Astrocyte (in vitro differentiated cells and primary cell): Measurements from ENCODE around the gene SCRN2. TPM values are rescaled to one million over a fixed set of nuclear protein-coding genes. Genes with fewer than 3 reads are reported as not detected.

ENCODE experiments used
- DNase-seq: peaks from one replicate; pipeline ENCODE4 v3.0.0-alpha.2; 2010; ENCODE audit warnings: low read depth
- FAIRE-seq: peaks from 2 replicates; lab custom pipeline; 2011; peaks lifted over from hg19 to GRCh38; lab: Jason Lieb, UNC
- H2AFZ ChIP-seq: 2 replicates; pipeline ENCODE4 v1.6.0; 2012; ENCODE audit warnings: low read depth, low read length, inconsistent platforms
- H3K27ac ChIP-seq: 2 replicates; pipeline ENCODE4 v1.5.1; 2011; ENCODE audit warnings: low read depth, low read length, inconsistent platforms
- H3K27me3 ChIP-seq: 2 replicates; pipeline ENCODE4 v1.6.0; 2011; ENCODE audit warnings: low read length, inconsistent platforms; ENCODE audit not compliant: insufficient read depth
- H3K36me3 ChIP-seq: 2 replicates; pipeline ENCODE4 v1.5.1; 2011; ENCODE audit warnings: low read length, inconsistent platforms; ENCODE audit not compliant: insufficient read depth
- H3K4me1 ChIP-seq: 2 replicates; pipeline ENCODE4 v1.5.1; 2011; ENCODE audit warnings: low read length, inconsistent platforms; ENCODE audit not compliant: insufficient read depth
- H3K4me2 ChIP-seq: 2 replicates; pipeline ENCODE4 v1.6.0; 2012; ENCODE audit warnings: low read length, inconsistent platforms
- H3K4me3 ChIP-seq: 2 replicates; pipeline ENCODE4 v1.5.1; 2011; ENCODE audit warnings: low read depth, mild to moderate bottlenecking, low read length, inconsistent platforms; ENCODE audit not compliant: insufficient read depth
- H3K79me2 ChIP-seq: 2 replicates; pipeline ENCODE4 v1.6.0; 2012; ENCODE audit warnings: mild to moderate bottlenecking, low read length, inconsistent platforms; ENCODE audit not compliant: insufficient read depth
- H3K9ac ChIP-seq: 2 replicates; pipeline ENCODE4 v1.6.0; 2012; ENCODE audit warnings: mild to moderate bottlenecking, low read length, inconsistent platforms
- H3K9me3 ChIP-seq: 2 replicates; pipeline ENCODE4 v1.5.1; 2012; ENCODE audit warnings: low read depth, mild to moderate bottlenecking, low read length, inconsistent platforms; ENCODE audit not compliant: insufficient read depth
- H4K20me1 ChIP-seq: 2 replicates; pipeline ENCODE4 v1.6.0; 2012; ENCODE audit warnings: low read length, inconsistent platforms; ENCODE audit not compliant: insufficient read depth
- H3K27ac Mint-ChIP-seq: one replicate; pipeline ENCODE4 v1.8.0; 2021; ENCODE audit warnings: mild to moderate bottlenecking, mixed read lengths; ENCODE audit not compliant: unreplicated experiment
- H3K27me3 Mint-ChIP-seq: one replicate; pipeline ENCODE4 v1.8.0; 2021; ENCODE audit warnings: low read depth, mixed read lengths; ENCODE audit not compliant: unreplicated experiment
- H3K36me3 Mint-ChIP-seq: one replicate; pipeline ENCODE4 v1.8.0; 2021; ENCODE audit warnings: low read depth, mixed read lengths; ENCODE audit not compliant: unreplicated experiment
- H3K4me1 Mint-ChIP-seq: one replicate; pipeline ENCODE4 v1.8.0; 2021; ENCODE audit warnings: low read depth, mixed read lengths; ENCODE audit not compliant: unreplicated experiment
- H3K4me3 Mint-ChIP-seq: one replicate; pipeline ENCODE4 v1.8.0; 2021; ENCODE audit warnings: mild to moderate bottlenecking, moderate library complexity, mixed read lengths; ENCODE audit not compliant: unreplicated experiment
- H3K9me3 Mint-ChIP-seq: one replicate; pipeline ENCODE4 v1.8.0; 2021; ENCODE audit warnings: mild to moderate bottlenecking, mixed read lengths; ENCODE audit not compliant: unreplicated experiment
- EZH2 ChIP-seq: IDR thresholded peaks from 2 replicates; pipeline ENCODE4 v1.6.1; 2012; ENCODE audit warnings: mild to moderate bottlenecking, low read length, inconsistent platforms; ENCODE audit not compliant: insufficient read depth
- total RNA-seq: library from RNA; stranded (reverse); gene quantifications from 2 replicates; pipeline ENCODE4 v1.2.1, GENCODE V29; 2021
- TF ChIP-seq, protein P1 (sequence below): IDR thresholded peaks from 2 replicates; pipeline ENCODE4 v1.5.1; 2011; ENCODE audit warnings: low read depth, mild to moderate bottlenecking, inconsistent platforms, low read length, moderate library complexity; ENCODE audit not compliant: insufficient read depth

Gene SCRN2
- total RNA-seq, 1 donor from 2014 or later, result 17.5 TPM

DNA sequence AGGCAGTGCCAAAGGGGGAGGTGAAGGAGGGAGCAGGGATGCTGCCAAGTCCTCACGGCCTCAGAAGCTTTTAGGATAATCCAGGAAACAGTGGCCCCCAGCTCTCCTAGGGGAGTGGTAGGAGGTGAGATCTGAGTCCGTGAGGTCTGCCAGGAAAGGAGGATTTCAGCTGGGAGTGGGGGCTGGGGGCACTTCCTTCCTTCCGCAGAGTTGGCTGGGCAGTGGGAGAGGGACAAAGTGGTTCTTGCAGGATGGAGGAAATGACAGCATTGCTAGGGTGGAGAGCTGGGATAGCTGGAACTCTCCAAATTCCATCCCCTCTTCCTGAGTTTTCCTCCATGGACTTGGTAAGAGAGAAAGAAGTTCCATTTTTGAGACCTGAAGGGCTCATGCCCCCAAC is 14.7 kb upstream of the SCRN2 start:
- Histone ChIP-seq H3K36me3 (no peaks in the 10 kb centered on the region), H3K4me1 (peaks cover 15% of the 10 kb centered on the region), H2AFZ (no peak overlapping the region), H3K9ac (no peak overlapping the region), H3K4me3 (no peak overlapping the region), H3K4me2 (peak overlapping the region; percentile 2), H3K27ac (no peak overlapping the region), H3K9me3 (no peaks in the 10 kb centered on the region), H4K20me1 (no peaks in the 10 kb centered on the region), H3K27me3 (peaks cover 50% of the 10 kb centered on the region), H3K79me2 (no peaks in the 10 kb centered on the region)
- no peaks in the 10 kb centered on the region for H3K9me3 Mint-ChIP-seq
- peaks cover 55% of the 10 kb centered on the region for H3K27me3 Mint-ChIP-seq
- FAIRE-seq (no peak), DNase-seq (no peak)
- peaks cover 3% of the 10 kb centered on the region for H3K36me3 Mint-ChIP-seq
- TF ChIP-seq EZH2, result no peak
- TF ChIP-seq, protein P1, sequence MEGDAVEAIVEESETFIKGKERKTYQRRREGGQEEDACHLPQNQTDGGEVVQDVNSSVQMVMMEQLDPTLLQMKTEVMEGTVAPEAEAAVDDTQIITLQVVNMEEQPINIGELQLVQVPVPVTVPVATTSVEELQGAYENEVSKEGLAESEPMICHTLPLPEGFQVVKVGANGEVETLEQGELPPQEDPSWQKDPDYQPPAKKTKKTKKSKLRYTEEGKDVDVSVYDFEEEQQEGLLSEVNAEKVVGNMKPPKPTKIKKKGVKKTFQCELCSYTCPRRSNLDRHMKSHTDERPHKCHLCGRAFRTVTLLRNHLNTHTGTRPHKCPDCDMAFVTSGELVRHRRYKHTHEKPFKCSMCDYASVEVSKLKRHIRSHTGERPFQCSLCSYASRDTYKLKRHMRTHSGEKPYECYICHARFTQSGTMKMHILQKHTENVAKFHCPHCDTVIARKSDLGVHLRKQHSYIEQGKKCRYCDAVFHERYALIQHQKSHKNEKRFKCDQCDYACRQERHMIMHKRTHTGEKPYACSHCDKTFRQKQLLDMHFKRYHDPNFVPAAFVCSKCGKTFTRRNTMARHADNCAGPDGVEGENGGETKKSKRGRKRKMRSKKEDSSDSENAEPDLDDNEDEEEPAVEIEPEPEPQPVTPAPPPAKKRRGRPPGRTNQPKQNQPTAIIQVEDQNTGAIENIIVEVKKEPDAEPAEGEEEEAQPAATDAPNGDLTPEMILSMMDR, result no peak
- H3K4me3 Mint-ChIP-seq, result no peak overlapping the region
- peaks cover 10% of the 10 kb centered on the region for H3K4me1 Mint-ChIP-seq
- H3K27ac Mint-ChIP-seq, result no peak overlapping the region

DNA sequence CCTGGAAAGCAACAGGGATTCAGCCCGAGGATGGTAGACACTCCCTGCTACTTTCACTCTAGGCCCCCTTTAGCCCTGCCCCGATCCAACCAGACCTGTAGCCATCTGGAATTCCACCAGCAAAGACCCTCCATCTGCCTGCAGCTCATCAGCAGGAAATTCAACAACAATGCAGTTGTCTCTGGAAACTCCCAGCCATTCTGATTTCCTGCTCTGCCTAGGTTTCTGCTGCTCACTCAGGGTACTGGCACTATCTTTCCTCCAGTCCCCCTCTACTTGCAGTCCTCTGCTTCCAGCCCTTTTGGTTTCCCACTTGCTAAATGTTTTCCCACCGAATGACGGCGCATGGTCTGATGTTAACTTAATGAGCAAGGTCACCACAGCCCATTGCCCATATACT is 12.5 kb upstream of the SCRN2 start:
- DNase-seq (no peak), FAIRE-seq (no peak)
- H3K36me3 Mint-ChIP-seq, result peaks cover 3% of the 10 kb centered on the region
- Histone ChIP-seq H3K27me3 (peaks cover 64% of the 10 kb centered on the region), H3K79me2 (no peaks in the 10 kb centered on the region), H3K9ac (no peak overlapping the region), H4K20me1 (no peaks in the 10 kb centered on the region), H3K4me3 (no peak overlapping the region), H2AFZ (no peak overlapping the region), H3K4me1 (peaks cover 18% of the 10 kb centered on the region), H3K36me3 (no peaks in the 10 kb centered on the region), H3K9me3 (no peaks in the 10 kb centered on the region), H3K4me2 (no peak overlapping the region), H3K27ac (no peak overlapping the region)
- H3K4me1 Mint-ChIP-seq, result peaks cover 10% of the 10 kb centered on the region
- no peak overlapping the region for H3K4me3 Mint-ChIP-seq
- no peak for TF ChIP-seq EZH2
- TF ChIP-seq, protein P1, result no peak
- no peak overlapping the region for H3K27ac Mint-ChIP-seq
- no peaks in the 10 kb centered on the region for H3K9me3 Mint-ChIP-seq
- peaks cover 65% of the 10 kb centered on the region for H3K27me3 Mint-ChIP-seq

DNA sequence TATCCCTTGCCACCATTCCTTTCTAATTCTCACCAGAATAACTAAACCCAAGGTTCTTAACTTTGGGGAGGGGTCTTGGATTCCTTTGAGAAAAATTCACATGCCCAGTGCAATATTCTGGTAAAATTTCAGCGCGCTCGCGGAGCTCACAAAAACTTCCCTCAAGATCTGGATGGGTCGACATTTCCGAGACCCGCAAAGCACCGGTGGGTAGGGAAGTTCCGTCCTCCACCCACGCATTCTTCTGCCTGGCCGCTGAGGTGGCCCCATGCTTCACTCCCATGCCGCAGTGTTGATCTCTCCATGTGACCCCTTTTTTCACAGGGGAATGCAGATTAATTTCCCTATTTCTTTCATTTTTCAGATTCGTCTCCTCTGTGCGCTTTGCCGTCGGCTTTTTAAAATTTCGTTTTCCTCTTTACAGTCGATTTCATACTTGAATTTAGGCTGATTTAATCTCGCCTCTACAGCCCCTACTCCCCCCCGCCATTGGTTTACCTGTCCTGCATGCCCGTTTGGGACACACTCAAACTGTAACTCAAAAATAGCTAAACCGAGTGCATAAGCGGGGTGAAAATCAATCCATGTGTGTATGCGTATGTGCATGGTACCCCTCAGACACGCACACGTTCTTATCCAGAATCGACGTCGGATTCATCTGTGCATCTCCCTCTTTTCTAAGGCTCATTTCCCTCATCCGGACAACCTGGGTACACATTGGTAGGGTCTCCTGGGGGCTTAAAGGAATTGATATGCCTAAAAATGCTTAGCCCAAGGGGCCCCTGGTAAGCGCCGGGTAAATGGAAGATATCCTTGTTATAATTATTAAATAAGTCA is 11.3 kb upstream of the SCRN2 start:
- H3K9me3 Mint-ChIP-seq, result no peaks in the 10 kb centered on the region
- H3K4me2 ChIP-seq, result peak overlapping the region; percentile 63

More for the DNA sequence above, 11.3 kb upstream of the SCRN2 start:
- peak overlapping the region; percentile 60 for H3K4me3 Mint-ChIP-seq
- peaks cover 76% of the 10 kb centered on the region for H3K27me3 ChIP-seq
- H3K36me3 ChIP-seq, result no peaks in the 10 kb centered on the region
- no peaks in the 10 kb centered on the region for H3K79me2 ChIP-seq
- H3K27ac ChIP-seq, result no peak overlapping the region
- no peak overlapping the region for H2AFZ ChIP-seq
- H3K9me3 ChIP-seq, result no peaks in the 10 kb centered on the region
- peaks cover 10% of the 10 kb centered on the region for H3K4me1 Mint-ChIP-seq
- no peak for DNase-seq
- no peak overlapping the region for H3K9ac ChIP-seq
- peaks cover 18% of the 10 kb centered on the region for H3K4me1 ChIP-seq
- FAIRE-seq, result no peak
- peaks cover 3% of the 10 kb centered on the region for H3K36me3 Mint-ChIP-seq
- no peak overlapping the region for H3K27ac Mint-ChIP-seq
- peaks cover 69% of the 10 kb centered on the region for H3K27me3 Mint-ChIP-seq
- no peak overlapping the region for H3K4me3 ChIP-seq
- H4K20me1 ChIP-seq, result no peaks in the 10 kb centered on the region
- peak; percentile 55 for TF ChIP-seq EZH2
- TF ChIP-seq, protein P1, result no peak
